ENCODE data around the gene DTNA.

DTNA gene

DNA sequence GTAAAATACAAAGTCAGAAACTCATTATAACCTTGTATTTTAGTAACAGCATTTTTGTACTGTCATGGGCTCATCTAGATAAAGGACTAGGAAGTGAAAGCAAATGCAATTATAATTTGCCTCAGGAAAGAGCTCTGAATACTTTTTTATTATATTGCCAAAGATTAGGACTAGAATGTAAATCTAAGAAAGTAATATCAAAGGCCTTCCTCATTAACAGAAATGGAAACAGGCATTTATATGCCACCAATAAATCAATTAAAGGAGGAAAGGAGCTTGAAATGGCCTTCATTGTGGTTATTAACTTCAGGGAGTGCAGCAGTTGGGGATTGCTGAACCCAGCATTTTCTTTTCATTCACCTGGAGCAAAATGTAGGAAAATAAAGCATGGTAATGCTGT is 39.6 kb downstream of the DTNA start:
- Histone ChIP-seq H3K9me3 (ENCODE audit: low read length) (no peaks in the 10 kb centered on the region), H3K27ac (ENCODE audit: low read depth, low read length, poor library complexity, severe bottlenecking) (no peak overlapping the region), H3K9me2 (ENCODE audit: low read depth, low read length) (no peaks in the 10 kb centered on the region), H3K9ac (ENCODE audit: low read length) (no peak overlapping the region), H3K79me2 (ENCODE audit: insufficient read depth, low read length) (no peaks in the 10 kb centered on the region), H4K20me1 (ENCODE audit: insufficient read depth, low read length) (no peaks in the 10 kb centered on the region), H3K36me3 (ENCODE audit: insufficient read depth, low read length) (no peaks in the 10 kb centered on the region), H3K4me1 (ENCODE audit: insufficient read depth, low read length, severe bottlenecking) (no peaks in the 10 kb centered on the region), H3K4me3 (ENCODE audit: low read depth, low read length, poor library complexity, severe bottlenecking) (no peak overlapping the region), H2AFZ (ENCODE audit: low read length) (no peak overlapping the region), H3F3A (ENCODE audit: insufficient read depth, low read length) (no peaks in the 10 kb centered on the region), H3K27me3 (ENCODE audit: insufficient read depth, low read length) (no peaks in the 10 kb centered on the region), H3K4me2 (ENCODE audit: low read length) (no peak overlapping the region)
- no peak for TF ChIP-seq EZH2 (IDR thresholded peaks at IDR 0.05; ENCODE audit: borderline replicate concordance, low read length)
- TF ChIP-seq, protein P1, sequence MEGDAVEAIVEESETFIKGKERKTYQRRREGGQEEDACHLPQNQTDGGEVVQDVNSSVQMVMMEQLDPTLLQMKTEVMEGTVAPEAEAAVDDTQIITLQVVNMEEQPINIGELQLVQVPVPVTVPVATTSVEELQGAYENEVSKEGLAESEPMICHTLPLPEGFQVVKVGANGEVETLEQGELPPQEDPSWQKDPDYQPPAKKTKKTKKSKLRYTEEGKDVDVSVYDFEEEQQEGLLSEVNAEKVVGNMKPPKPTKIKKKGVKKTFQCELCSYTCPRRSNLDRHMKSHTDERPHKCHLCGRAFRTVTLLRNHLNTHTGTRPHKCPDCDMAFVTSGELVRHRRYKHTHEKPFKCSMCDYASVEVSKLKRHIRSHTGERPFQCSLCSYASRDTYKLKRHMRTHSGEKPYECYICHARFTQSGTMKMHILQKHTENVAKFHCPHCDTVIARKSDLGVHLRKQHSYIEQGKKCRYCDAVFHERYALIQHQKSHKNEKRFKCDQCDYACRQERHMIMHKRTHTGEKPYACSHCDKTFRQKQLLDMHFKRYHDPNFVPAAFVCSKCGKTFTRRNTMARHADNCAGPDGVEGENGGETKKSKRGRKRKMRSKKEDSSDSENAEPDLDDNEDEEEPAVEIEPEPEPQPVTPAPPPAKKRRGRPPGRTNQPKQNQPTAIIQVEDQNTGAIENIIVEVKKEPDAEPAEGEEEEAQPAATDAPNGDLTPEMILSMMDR (IDR thresholded peaks at IDR 0.05; ENCODE audit: low read length): no peak

DNA sequence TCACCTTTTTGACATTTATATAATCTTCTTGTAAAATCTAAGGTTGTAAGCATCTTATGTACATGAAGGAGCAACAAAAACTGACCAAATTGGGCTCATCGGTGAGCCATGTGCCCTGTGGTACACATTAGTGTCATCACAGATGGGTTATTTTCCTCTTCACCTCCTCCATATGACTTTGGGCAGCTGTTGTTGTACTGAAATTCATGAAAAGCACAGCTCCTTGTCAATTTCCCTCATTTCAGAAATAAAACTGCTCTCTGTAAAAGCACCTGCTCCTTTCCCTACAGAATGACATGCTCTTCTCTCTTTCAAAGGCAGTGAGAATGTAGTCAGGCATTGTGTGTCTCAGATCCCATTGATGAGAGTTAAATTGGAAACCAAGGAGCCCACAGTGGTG is 42.0 kb downstream of the DTNA start:
- Histone ChIP-seq H3K27ac (ENCODE audit: low read depth, low read length, poor library complexity, severe bottlenecking) (no peak overlapping the region), H4K20me1 (ENCODE audit: insufficient read depth, low read length) (no peaks in the 10 kb centered on the region), H3K4me1 (ENCODE audit: insufficient read depth, low read length, severe bottlenecking) (no peaks in the 10 kb centered on the region), H3K36me3 (ENCODE audit: insufficient read depth, low read length) (no peaks in the 10 kb centered on the region), H3F3A (ENCODE audit: insufficient read depth, low read length) (no peaks in the 10 kb centered on the region), H2AFZ (ENCODE audit: low read length) (no peak overlapping the region), H3K9me2 (ENCODE audit: low read depth, low read length) (no peaks in the 10 kb centered on the region), H3K9me3 (ENCODE audit: low read length) (no peaks in the 10 kb centered on the region), H3K4me2 (ENCODE audit: low read length) (no peak overlapping the region), H3K4me3 (ENCODE audit: low read depth, low read length, poor library complexity, severe bottlenecking) (no peak overlapping the region), H3K27me3 (ENCODE audit: insufficient read depth, low read length) (no peaks in the 10 kb centered on the region), H3K9ac (ENCODE audit: low read length) (no peak overlapping the region), H3K79me2 (ENCODE audit: insufficient read depth, low read length) (no peaks in the 10 kb centered on the region)
- TF ChIP-seq EZH2 (IDR thresholded peaks at IDR 0.05; ENCODE audit: borderline replicate concordance, low read length): no peak
- TF ChIP-seq, protein P1 (IDR thresholded peaks at IDR 0.05; ENCODE audit: low read length): no peak

DNA sequence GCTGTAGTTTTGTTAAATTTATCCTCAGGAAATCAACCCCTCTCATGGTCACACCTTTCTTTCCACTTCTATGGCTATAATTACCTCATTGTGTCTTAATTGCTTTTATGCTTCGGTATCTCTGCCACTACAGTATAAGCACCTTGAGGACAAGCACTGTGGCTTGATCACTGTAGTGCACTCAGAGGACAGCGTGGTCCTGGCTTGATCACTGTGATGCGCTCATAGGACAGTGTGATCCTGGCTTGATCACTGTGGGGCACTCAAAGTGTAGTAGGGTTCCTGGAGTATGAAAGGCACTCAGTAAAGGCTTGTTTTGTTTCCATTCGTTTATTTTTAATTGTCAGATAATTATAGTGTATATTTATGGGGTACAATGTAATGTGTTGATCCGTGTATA is 44.2 kb downstream of the DTNA start:
- no peak overlapping the region for H3K4me3 ChIP-seq (ENCODE audit: low read depth, low read length, poor library complexity, severe bottlenecking)
- H3K27ac ChIP-seq (ENCODE audit: low read depth, low read length, poor library complexity, severe bottlenecking): no peak overlapping the region
- H3K9me3 ChIP-seq (ENCODE audit: low read length): no peaks in the 10 kb centered on the region
- H3K9ac ChIP-seq (ENCODE audit: low read length): no peak overlapping the region
- no peaks in the 10 kb centered on the region for H3K79me2 ChIP-seq (ENCODE audit: insufficient read depth, low read length)
- no peaks in the 10 kb centered on the region for H3K27me3 ChIP-seq (ENCODE audit: insufficient read depth, low read length)
- H3K4me1 ChIP-seq (ENCODE audit: insufficient read depth, low read length, severe bottlenecking): no peaks in the 10 kb centered on the region
- TF ChIP-seq, protein P1 (IDR thresholded peaks at IDR 0.05; ENCODE audit: low read length): no peak
- TF ChIP-seq EZH2 (IDR thresholded peaks at IDR 0.05; ENCODE audit: borderline replicate concordance, low read length): no peak
- H3F3A ChIP-seq (ENCODE audit: insufficient read depth, low read length): no peaks in the 10 kb centered on the region
- H2AFZ ChIP-seq (ENCODE audit: low read length): no peak overlapping the region
- H3K9me2 ChIP-seq (ENCODE audit: low read depth, low read length): no peaks in the 10 kb centered on the region
- H3K4me2 ChIP-seq (ENCODE audit: low read length): no peak overlapping the region
- no peaks in the 10 kb centered on the region for H4K20me1 ChIP-seq (ENCODE audit: insufficient read depth, low read length)
- H3K36me3 ChIP-seq (ENCODE audit: insufficient read depth, low read length): no peaks in the 10 kb centered on the region

Data from OCI-LY1 (cell line).